H1 (cell line): ENCODE measurements around the gene PLLP.

ENCODE experiments used
- E2F6 ChIP-seq: IDR thresholded peaks from 2 replicates; pipeline ENCODE4 v1.6.1; 2012; ENCODE audit warnings: inconsistent platforms
- TF ChIP-seq, protein P1 (sequence below), 3 experiments: IDR thresholded peaks; 1 replicate in 2 of 3; 2 replicates in 1 of 3; pipeline versions ENCODE4 v1.5.1 to v1.6.1; 2011; ENCODE audit warnings: low read length in 3 of 3, mild to moderate bottlenecking in 3 of 3, inconsistent platforms in 2 of 3, low read depth in 1 of 3, moderate library complexity in 1 of 3; ENCODE audit not compliant: insufficient read depth in 1 of 3; ENCODE audit errors: control extremely low read depth in 1 of 3

GRCh38 chr16:57253466-57253865 lies 31.0 kb downstream of the PLLP start:
- TF ChIP-seq, protein P1, sequence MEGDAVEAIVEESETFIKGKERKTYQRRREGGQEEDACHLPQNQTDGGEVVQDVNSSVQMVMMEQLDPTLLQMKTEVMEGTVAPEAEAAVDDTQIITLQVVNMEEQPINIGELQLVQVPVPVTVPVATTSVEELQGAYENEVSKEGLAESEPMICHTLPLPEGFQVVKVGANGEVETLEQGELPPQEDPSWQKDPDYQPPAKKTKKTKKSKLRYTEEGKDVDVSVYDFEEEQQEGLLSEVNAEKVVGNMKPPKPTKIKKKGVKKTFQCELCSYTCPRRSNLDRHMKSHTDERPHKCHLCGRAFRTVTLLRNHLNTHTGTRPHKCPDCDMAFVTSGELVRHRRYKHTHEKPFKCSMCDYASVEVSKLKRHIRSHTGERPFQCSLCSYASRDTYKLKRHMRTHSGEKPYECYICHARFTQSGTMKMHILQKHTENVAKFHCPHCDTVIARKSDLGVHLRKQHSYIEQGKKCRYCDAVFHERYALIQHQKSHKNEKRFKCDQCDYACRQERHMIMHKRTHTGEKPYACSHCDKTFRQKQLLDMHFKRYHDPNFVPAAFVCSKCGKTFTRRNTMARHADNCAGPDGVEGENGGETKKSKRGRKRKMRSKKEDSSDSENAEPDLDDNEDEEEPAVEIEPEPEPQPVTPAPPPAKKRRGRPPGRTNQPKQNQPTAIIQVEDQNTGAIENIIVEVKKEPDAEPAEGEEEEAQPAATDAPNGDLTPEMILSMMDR (IDR thresholded peaks at IDR 0.05; ENCODE audit: control extremely low read depth in 1 of 3, insufficient read depth in 1 of 3, low read depth in 1 of 3, low read length in 3 of 3) = no peak
- no peak for TF ChIP-seq E2F6
